NCI-H2196 treated with DMSO at 0.1 percent for 48 hours (cell line): Measurements from ENCODE around the gene COX14.
"Not testable (repeated sequence)": the region's sequence is repeated elsewhere in the genome, so short reads cannot be mapped to it uniquely, and the experiment has no call there.

Experiments used
- DNase-seq: peaks from one replicate; lab custom pipeline; 2025; ENCODE audit not compliant: unreplicated experiment; lab: John Stamatoyannopoulos, UW

Gene COX14

DNA sequence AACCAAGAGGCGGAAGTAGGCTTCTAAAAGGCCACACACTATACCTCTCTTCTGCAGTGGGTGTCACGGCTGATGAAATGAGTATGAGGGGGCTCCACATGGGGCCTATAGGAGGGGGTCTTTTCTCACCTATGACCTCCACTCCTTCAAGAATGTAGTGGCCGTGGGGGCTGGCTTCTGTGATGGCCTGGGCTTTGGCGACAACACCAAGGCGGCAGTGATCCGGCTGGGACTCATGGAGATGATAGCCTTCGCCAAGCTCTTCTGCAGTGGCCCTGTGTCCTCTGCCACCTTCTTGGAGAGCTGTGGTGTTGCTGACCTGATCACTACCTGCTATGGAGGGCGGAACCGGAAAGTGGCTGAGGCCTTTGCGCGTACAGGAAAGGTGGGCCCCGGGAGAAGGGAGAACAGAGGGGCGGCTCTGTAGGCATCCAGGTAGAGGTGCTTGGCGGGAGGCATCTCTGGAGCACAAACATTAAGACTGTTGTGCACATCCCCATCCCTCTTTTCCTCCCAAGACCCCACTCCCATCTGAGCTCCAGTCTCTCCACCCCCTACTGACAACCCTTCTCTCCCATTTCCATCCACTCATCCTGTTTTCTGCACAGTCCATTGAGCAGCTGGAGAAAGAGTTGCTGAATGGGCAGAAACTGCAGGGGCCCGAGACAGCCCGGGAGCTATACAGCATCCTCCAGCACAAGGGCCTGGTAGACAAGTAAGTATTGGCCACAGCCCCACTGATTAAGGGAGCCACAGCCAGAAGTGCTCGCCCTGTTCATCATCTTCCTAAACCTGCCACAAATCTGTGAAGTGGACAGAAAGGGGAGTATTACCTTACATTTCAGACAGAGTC, 4.4 kb upstream of the COX14 start:
- DNase-seq, result no peak

DNA sequence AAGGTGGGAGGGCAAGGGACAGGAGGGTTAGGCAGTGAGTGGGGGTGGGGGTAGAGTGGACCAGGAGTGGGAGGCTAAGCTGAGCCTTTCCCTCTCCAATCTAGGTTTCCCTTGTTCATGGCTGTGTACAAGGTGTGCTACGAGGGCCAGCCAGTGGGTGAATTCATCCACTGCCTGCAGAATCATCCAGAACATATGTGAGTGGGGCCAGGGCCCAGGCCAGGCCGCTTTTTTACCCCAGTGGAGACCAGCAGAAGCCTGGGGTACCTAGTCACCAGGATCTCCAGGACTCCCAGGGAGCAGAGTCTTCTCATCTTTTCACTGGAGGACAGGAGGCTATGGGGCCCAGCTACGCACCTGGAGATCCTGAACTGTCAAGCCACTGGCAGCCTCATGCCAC, 2.7 kb upstream of the COX14 start:
- DNase-seq, result no peak

DNA sequence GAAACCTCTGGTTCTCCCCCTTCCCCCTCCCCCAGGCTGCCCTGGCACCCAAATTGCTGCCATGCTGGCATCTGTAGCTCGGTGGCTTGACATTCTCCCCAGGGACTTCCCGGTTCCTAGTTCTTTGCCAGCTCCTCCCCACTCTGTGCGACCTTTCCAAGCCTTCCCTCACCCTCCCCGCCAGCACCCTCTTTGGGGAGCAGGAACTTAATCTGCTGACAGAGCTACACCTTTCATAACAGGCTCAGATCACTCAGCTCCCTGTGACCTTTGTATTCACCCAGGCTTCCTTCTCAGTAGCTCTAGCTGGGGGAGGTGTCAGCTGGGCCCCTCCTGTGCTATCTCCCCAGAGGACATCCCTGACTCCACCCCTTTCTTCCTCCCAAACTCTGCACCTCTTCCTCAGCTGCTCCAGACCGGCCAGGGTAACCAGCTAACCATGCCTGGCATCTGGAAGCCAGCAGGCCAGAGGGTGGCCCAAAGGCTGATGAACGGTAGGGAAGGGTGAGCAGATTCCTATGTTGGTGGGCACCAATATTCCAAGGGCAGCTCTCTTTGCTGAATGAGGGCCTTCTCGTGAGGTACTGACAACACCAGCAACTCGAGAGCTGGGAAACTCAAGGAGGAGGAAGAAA, 1.8 kb upstream of the COX14 start:
- DNase-seq, result peak; percentile 21

DNA sequence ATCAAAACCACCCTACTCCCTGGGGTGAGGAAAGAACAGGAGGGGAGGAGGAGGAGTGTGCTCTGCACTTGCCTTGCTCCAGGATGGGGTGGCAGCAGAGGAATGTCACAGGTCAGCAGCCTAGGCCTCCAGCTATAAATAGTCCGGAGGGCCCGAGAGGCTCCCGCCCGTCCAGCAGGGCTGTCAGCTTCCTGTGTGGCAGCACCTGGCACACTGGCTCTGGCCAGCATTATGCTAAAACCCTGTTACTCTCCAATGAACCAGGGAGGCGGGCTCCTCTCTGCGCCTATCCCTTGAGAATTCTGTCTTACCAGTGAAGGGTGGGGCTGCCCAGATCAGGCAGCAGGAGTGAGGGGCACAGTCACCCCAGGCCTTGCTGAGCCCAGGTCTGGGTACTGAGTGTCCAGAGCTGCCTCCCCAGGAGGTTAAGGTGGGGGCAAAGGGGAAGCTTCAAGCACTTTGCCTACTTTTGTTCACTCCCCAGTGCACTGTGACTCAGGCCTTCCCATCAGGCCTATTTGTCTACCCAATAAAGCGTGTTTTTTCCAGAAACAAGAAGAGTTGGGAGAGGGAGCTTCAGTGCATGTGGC, 1.2 kb upstream of the COX14 start:
- peak; percentile 65 for DNase-seq

DNA sequence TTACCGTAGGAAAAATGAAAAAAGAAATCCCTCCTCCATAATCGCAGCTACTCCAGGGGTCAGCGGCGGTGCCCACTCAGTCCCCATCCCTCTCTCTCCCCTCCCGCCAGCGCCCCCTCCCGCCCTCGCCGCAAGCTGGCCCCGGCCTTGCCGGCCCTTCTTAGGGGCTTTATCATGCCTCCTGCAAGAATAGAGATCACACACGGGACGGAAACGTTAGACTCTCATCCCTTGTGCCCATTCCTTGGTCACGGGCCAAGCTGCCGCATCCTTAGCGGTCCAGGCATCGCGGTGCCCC, 692 bp upstream of the COX14 start:
- DNase-seq, result no peak

DNA sequence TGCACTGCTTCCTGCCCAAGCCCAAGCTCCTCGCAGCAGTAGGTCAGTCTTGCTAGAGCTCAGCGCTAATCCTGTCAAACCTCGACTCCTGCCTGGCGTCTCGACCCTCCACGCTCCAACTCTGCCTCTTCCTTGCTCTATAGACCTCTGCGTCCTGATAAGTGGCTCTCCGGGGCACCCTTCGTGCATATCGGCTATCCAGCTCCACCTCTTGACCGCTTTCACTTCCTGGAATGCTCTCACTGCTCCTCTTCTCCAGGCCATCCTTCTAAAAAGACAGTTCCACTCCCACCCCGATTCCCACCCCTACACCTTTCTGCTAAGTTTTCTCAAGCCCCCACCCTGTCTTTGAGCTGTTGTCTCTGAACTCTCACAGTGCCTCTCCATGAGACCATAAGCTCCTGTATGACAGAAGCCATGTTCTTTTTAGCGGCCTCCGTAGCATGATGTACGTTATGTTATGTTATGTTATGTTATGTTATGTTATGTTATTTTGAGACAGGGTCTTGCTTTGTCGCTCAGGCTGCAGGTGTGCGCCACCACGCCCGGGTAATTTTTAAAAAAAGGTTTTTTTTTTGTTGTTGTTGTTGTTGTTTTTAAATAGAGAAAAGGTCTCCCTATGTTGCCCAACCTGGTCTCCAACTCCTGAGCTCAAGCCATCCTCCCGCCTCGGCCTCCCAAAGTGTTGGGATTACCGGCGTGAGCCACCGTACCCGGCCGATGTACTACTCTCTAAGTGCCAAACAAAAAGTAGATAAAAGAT, 601 bp downstream of the COX14 start:
- DNase-seq, result no peak

DNA sequence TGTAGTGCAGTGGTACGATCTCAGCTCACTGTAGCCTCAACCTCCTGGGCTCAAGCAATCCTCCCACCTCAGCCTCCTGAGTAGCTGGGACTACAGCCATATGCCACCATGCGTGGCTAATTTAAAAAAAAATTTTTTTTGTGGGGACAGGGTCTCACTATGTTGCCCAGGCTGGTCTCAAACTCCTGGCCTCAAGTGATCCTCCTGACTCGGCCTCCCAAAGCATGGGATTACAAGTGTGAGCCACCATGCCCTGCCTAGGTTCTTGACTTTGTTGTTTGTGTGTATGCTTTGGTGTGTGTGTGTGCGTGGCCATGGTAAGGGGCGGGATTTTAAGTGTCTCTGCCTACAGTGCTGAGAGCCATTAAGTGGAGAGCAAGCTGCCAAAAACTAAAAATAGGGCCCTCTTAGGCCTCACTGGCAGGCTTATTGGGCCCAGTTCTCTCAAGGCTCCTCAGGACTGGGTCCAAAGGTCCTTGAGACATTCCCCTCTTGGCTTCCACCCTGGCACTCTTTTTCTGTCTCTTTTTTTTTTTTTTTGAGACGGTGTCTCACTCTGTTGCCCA, 5.1 kb downstream of the COX14 start:
- DNase-seq, result no peak

DNA sequence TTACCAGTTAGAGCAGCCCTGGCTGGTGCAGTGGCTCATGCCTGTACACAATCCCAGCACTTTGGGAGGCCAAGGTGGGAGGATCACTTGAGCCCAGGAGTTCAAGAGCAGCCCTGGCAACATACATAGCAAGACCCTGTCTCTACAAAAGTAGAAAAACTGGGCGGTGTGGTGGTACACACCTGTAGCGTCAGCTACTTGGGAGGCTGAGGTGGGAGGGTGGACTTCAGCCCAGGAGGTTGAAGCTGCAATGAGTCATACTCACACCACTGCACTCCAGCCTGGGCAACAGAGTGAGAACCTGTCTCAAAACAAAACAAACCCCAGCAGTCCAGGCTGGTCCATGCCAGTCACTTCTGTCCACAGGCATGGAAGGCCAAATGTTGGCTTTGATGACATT, 7.4 kb downstream of the COX14 start:
- no peak for DNase-seq

DNA sequence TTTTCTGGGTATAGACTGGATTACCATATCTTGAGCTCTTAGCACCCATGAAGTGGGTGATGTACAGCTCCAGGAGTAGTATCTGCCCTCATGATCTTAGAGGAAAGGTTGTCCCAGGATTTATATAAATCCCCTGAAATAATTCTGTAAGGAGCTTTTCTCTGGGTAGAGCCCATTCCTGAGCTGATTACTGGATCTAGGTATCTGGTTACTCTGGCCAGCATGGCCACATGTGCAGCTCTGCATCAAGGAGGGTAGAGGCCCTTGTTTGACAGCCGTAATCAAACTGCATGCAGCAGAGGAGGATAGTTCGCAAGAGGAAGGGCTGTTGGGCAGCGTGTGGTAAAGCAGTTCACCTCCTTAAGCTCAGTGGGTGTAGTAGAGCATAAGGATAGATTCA, 8.5 kb downstream of the COX14 start:
- DNase-seq, result no peak

DNA sequence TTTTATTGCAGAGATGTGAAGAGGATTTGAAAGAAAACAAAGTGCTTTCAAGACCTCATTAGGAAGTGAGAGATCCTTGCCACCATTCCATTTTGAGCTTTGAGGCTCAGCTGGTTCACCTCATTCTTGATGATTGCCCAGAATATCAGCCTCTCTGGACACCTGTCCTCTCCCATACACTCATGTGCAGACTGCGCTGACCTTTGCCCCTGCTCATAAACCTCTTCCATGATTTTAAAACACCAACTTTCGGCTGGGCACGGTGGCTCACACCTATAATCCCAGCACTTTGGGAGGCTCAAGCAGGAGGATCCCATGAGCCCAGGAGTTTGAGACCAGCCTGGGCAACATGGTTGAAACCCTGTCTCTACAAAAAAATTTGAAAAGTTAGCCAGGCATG, 8.9 kb downstream of the COX14 start:
- DNase-seq, result no peak

DNA sequence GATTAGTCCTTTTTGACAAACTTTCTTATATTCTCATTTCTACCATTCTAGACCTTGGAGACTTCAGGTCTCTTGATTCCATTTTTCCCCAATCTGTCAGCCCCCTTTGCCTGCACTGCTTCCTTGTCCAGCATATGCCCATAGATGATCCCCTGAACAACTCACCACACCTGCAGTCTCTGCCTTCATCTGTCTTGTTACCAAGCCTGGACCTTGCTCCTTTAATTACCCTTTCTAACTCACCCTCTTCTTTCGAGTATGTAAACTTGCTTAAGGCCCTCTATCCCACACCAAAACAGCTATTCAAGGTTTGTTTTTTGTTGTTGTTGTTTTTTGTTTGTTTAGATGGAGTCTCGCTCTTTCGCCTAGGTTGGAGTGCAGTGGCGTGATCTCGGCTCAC, 9.6 kb downstream of the COX14 start:
- DNase-seq, result no peak

DNA sequence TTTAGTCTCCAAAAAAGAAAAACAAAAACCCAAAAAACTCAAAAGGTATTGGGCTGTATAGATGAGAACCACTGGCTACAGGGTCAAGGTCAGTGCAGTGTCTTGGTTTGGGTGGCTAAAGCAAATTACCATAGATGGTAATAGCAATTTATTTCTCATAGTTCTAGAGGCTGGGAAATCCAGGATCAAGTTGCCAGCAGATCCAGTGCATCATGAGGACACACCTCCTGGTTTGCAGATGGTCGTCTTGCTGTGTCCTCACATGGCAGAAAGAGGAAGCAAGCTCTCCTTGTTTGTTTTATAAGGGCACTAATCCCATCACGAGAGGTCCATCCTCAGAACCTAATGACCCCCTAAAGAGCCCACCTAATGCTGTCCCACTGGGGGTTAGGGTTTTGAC, 11.2 kb downstream of the COX14 start:
- no peak for DNase-seq

DNA sequence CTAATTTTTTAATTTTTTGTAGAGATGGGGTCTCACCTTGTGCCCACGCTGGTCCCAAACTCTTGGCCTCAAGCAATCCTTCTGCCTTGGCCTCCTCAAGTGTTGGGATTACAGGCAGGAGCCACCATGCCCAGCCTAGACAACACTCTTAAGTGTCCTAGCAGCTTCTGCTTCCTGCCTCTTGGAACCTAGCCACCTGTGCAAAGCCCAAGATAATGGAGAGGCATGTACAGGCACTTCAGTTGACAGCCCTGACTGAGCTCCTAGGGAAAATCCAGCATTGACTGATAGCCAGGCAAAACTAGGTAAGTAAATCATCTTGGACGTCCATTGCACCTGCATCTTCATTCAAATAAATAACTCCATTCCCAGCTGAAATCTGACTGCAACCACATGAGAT, 15.5 kb downstream of the COX14 start:
- DNase-seq, result peak; percentile 36

DNA sequence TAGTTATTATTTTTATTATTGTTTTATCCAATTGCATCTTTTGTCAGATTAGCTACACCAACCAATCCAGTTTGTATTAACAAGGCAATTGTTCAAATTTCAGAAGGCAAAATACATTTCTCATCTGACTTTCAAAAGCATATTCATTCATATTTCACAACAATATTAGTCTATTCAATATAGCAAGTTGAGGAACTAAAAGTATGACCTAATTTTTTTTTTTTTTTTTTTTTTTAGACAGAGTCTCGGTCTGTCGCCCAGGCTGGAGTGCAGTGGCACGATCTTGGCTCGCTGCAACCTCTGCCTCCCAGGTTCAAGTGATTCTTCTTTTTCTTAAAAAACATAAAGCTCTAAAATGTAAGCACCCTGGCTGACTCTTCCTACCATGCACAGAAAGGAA, 17.3 kb downstream of the COX14 start:
- no peak for DNase-seq

DNA sequence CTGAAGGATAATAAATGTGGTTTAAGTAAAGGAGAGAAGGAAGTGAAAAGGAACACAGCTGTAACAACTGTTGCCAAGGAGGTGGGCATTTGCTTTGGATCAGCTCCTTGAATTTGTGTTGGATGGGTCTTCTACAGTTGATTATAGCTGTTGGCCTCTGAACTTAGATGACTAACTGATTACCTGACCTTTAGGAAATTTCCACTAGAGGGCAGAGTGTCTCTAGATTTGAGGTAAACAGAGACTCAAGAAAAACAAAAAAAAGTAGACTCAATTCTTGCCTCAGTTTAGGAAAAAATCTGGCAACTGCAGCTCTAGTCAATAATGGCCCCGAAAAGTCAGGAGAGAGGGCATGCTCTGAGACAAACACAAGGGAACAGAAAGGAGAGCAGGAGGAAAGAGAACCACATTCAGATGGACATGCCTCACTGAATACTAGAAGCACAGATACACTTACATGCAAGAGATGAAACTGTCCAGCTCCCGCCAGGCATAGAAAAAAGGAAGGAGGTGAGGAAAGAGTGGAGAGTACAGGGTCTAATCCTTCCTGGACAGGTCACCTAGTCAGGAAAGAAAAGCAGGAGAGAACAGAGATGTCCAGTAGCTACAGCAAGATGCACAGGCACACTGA, 20.6 kb downstream of the COX14 start:
- no peak for DNase-seq

DNA sequence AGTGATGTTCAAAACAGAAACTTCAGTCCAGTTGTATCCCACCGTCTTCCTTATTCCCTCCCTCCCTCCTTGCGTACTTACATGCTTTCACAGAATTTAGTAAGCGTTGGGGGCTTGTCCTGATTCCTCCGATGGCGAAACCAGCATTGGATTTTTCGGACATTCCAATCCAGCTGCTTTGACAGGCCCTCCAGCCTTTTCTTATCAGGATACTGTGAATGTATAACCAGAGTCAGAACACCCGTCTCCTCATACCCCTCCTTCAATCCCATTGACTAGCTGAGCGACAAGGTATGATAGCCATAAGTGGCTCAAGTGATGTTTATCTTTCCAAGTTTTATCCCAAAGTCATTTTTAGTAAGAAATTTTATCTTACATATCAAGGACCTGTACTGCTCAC, 31.0 kb downstream of the COX14 start:
- DNase-seq, result no peak

DNA sequence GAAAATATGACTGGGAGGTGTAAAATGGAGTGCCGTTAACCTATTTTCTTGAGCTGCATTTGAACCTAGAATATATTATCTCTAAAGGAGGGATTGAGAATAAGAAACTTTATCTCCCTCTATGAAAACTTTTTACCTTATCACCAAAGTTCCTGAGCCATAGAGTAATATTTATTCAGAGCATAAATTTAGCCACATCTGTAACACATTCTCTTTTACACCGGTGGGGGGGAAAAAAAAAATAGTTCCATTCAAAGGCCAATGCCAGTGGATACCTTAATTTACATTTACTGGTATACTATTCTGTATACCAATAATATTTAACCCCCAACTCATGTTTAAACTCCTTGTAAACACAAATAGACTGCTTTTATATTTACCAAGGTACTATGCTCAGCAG, 33.4 kb downstream of the COX14 start:
- no peak for DNase-seq

DNA sequence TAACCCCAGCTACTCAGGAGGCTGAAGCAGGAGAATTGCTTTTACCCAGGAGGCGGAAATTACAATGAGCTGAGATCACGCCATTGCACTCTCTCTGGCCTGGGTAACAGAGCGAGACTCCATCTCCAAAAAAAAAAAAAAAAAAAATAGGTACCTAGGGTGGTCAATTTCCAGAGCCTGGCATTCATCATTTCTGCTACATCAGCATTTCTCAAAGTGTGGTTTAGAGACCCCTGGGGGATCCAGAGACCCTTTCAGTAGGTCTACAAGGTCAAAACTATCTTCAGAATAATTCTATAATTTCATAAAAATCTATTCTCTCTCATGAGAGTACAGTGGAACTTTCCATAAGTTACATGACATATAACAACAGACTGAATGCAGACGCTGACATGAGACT, 35.2 kb downstream of the COX14 start:
- no peak for DNase-seq

DNA sequence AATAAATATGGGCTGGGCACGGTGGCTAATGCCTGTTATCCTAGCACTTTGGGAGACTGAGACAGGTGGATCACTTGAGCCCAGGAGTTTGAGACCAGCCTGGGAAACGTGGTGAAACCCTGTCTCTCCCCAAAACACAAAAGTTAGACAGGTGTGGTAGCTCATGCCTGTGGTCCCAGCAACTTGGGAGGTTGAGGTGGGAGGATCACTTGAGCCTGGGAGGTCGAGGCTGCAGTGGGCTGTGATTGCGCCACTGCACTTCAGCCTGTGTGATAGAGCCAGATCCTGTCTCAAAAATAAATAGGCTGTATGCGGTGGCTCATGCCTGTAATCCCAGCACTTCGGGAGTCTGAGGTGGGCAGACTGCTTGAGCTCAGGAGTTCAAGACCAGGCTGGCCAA, 36.0 kb downstream of the COX14 start:
- not testable (repeated sequence) for DNase-seq

DNA sequence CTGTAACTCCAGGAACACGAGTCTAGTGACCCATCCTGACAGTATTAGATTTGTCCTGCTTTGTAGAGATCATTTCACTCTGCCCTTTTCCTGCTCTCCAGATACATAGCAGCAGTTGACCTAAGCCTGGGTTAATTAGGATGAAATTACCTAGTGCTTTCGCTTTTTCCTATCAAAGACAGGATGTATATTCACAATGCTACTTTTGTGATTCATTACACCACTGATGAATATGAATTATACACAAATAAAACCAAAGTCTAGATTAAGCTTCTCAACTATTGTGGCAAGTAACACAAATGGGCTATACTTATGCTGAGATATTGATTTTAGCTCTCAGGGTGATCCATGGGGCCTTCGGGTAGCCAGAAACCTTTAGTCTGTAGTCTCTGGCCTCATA, 37.3 kb downstream of the COX14 start:
- DNase-seq, result no peak

DNA sequence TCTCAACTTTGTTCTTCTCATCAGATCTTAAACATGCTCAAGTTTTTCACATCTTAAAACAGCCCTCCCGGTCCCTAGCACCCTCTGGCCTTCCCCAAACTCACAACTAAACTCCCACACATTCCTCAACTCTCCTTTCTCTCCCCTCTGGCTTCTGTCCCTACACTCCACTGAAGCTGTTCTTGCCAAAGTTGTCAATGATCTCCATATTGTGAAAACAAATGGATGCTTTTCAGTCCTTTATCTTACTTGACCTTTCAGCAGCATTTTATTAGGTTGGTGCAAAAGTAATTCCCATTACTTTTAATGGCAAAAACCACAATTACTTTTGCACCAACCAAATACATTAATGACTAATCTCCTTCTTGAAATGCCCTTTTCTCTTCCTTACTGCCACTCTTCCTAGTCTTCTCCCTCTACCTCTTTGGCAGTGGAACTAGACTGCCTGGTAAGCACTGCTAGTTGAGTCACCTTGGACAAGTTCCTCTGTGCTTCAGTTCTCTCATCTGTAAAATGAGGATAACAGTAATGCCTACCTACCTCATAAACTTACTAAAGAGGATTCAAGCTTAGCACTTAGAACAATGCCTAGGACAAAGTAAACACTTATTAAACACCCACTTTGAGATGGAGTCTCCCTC, 39.1 kb downstream of the COX14 start:
- DNase-seq, result no peak
